Measurements from ENCODE around the gene ODC1. TPM values are rescaled to one million over a fixed set of nuclear protein-coding genes. Genes with fewer than 3 reads are reported as not detected.

The ODC1 gene
- total RNA-seq, 1 experiment from 2014 or later: 46.6 TPM

GRCh38 chr2:10438688-10439087, 9.4 kb downstream of the ODC1 start:
- H3K27ac Mint-ChIP-seq: no peak overlapping the region
- no peaks in the 10 kb centered on the region for H3K27me3 Mint-ChIP-seq (ENCODE audit: low read depth)
- TF ChIP-seq ZNF671 (CRISPR knock-in tag; IDR thresholded peaks at IDR 0.05): no peak
- TF ChIP-seq MYBL2 (CRISPR knock-in tag; IDR thresholded peaks at IDR 0.05): no peak
- no peak for TF ChIP-seq ZNF219 (CRISPR knock-in tag; IDR thresholded peaks at IDR 0.05; ENCODE audit: borderline replicate concordance)
- TF ChIP-seq RORB (CRISPR knock-in tag; IDR thresholded peaks at IDR 0.05): no peak
- no peak for TF ChIP-seq AFF4 (CRISPR knock-in tag; IDR thresholded peaks at IDR 0.05; ENCODE audit: borderline replicate concordance)
- no peak for TF ChIP-seq FOXJ3 (CRISPR knock-in tag; IDR thresholded peaks at IDR 0.05; ENCODE audit: borderline replicate concordance)
- no peak for TF ChIP-seq FOXP1 (CRISPR knock-in tag; IDR thresholded peaks at IDR 0.05; ENCODE audit: borderline replicate concordance)
- no peak for TF ChIP-seq IRF2 (CRISPR knock-in tag; IDR thresholded peaks at IDR 0.05; ENCODE audit: borderline replicate concordance, low read depth)
- no peak for TF ChIP-seq ZNF263 (CRISPR knock-in tag; IDR thresholded peaks at IDR 0.05; ENCODE audit: low read depth)
- TF ChIP-seq E2F5 (CRISPR knock-in tag; IDR thresholded peaks at IDR 0.05): no peak
- ATAC-seq (no peak), DNase-seq (ENCODE audit: low spot score) (no peak)
- no peaks in the 10 kb centered on the region for H3K9me3 Mint-ChIP-seq
- H3K36me3 Mint-ChIP-seq: peaks cover 25% of the 10 kb centered on the region
- no peaks in the 10 kb centered on the region for H3K4me1 Mint-ChIP-seq
- ChIA-PET POLR2A (interaction anchor here (0.9 to 1.3 kb wide), 2 partner anchors 9 to 298 kb away, joined by 3 to 5 read pairs; partner anchors contain the start of gene ODC1), CTCF (interaction anchor here (0.8 to 2.8 kb wide), 5 partner anchors 30 to 366 kb away, joined by 3 to 10 read pairs (median 3); no protein-coding TSS in a partner anchor)
- H3K4me3 Mint-ChIP-seq: no peak overlapping the region

GRCh38 chr2:10437806-10438205, 10.3 kb downstream of the ODC1 start:
- H3K36me3 Mint-ChIP-seq: peaks cover 16% of the 10 kb centered on the region
- POLR2A ChIA-PET: no interaction called here

More at GRCh38 chr2:10437806-10438205, 10.3 kb downstream of the ODC1 start:
- Mint-ChIP-seq H3K4me3 (no peak overlapping the region), H3K27me3 (ENCODE audit: low read depth) (no peaks in the 10 kb centered on the region), H3K9me3 (no peaks in the 10 kb centered on the region), H3K27ac (no peak overlapping the region), H3K4me1 (no peaks in the 10 kb centered on the region)
- TF ChIP-seq RORB (CRISPR knock-in tag; IDR thresholded peaks at IDR 0.05) (no peak), KAT7 (CRISPR knock-in tag; IDR thresholded peaks at IDR 0.05; ENCODE audit: borderline replicate concordance) (no peak), CDX4 (CRISPR knock-in tag; IDR thresholded peaks at IDR 0.05; ENCODE audit: borderline replicate concordance) (no peak), FOXP4 (CRISPR knock-in tag; IDR thresholded peaks at IDR 0.05) (no peak), GABPB1 (CRISPR knock-in tag; IDR thresholded peaks at IDR 0.05) (0 out of 2 replicates have a peak, but pooled peaks have one; percentile 37)
- DNase-seq (ENCODE audit: low spot score): no peak
- CTCF ChIA-PET: interaction anchor here (2.8 kb wide), 1 partner anchor 29 kb away, joined by 10 read pairs; no protein-coding TSS in a partner anchor
- ATAC-seq: no peak
